Measurements from ENCODE around the gene CNTN1.

Gene CNTN1

GRCh38 chr12:40788276-40788675, 96.0 kb downstream of the CNTN1 start:
- no peak for DNase-seq (ENCODE audit: low read depth)
- no peak overlapping the region for H3K4me3 ChIP-seq (ENCODE audit: low read depth, low read length)
- TF ChIP-seq CTCF (conservative IDR thresholded peaks at IDR 0.05; ENCODE audit: low read depth, low read length), result no peak

GRCh38 chr12:40792792-40793386, 100.7 kb downstream of the CNTN1 start:
- TF ChIP-seq CTCF (conservative IDR thresholded peaks at IDR 0.05; ENCODE audit: low read depth, low read length), result no peak
- no peak for DNase-seq (ENCODE audit: low read depth)
- no peak overlapping the region for H3K4me3 ChIP-seq (ENCODE audit: low read depth, low read length)

- no peak overlapping the region for H3K4me3 ChIP-seq (ENCODE audit: low read depth, low read length)
- TF ChIP-seq CTCF (conservative IDR thresholded peaks at IDR 0.05; ENCODE audit: low read depth, low read length), result no peak
- DNase-seq (ENCODE audit: low read depth), result no peak
These were observed 101.2 kb downstream of the CNTN1 start for GRCh38 chr12:40793471-40793870.

GRCh38 chr12:40794087-40794486, 101.8 kb downstream of the CNTN1 start:
- TF ChIP-seq CTCF (conservative IDR thresholded peaks at IDR 0.05; ENCODE audit: low read depth, low read length), result no peak
- no peak for DNase-seq (ENCODE audit: low read depth)
- H3K4me3 ChIP-seq (ENCODE audit: low read depth, low read length), result no peak overlapping the region

GRCh38 chr12:40801082-40801481, 108.8 kb downstream of the CNTN1 start:
- no peak for TF ChIP-seq CTCF (conservative IDR thresholded peaks at IDR 0.05; ENCODE audit: low read depth, low read length)

GRCh38 chr12:40801861-40802260, 109.6 kb downstream of the CNTN1 start:
- no peak for DNase-seq (ENCODE audit: low read depth)
- TF ChIP-seq CTCF (conservative IDR thresholded peaks at IDR 0.05; ENCODE audit: low read depth, low read length), result no peak
- H3K4me3 ChIP-seq (ENCODE audit: low read depth, low read length), result no peak overlapping the region

More at GRCh38 chr12:40801082-40801481, 108.8 kb downstream of the CNTN1 start:
- no peak overlapping the region for H3K4me3 ChIP-seq (ENCODE audit: low read depth, low read length)
- DNase-seq (ENCODE audit: low read depth), result no peak

- no peak overlapping the region for H3K4me3 ChIP-seq (ENCODE audit: low read depth, low read length)
- DNase-seq (ENCODE audit: low read depth), result no peak
- no peak for TF ChIP-seq CTCF (conservative IDR thresholded peaks at IDR 0.05; ENCODE audit: low read depth, low read length)
These were observed 110.4 kb downstream of the CNTN1 start for GRCh38 chr12:40802656-40803055.
